Peyer's patch (tissue), 4 donors: ENCODE data around the gene P4HB. TPM values are rescaled to one million over a fixed set of nuclear protein-coding genes. Genes with fewer than 3 reads are reported as not detected.

Source experiments
- DNase-seq, 3 donors: peaks; one replicate each; pipeline ENCODE4 v3.0.0-alpha.2; 2017 to 2019
- H3K27ac ChIP-seq, 4 donors: fragments of 200-600 bp; sonication (generic); one replicate each; pipeline ENCODE4 v1.5.1; 2016 to 2019
- H3K27me3 ChIP-seq, 2 donors: fragments of 200-600 bp; sonication (generic); one replicate each; pipeline ENCODE4 v1.5.1; 2019
- H3K36me3 ChIP-seq, 3 donors: fragments of 200-600 bp; sonication (generic); one replicate each; pipeline ENCODE4 v1.5.1; 2016 to 2019
- H3K4me1 ChIP-seq, 4 donors: fragments of 200-600 bp; sonication (generic); one replicate each; pipeline ENCODE4 v1.5.1; 2016 to 2019
- H3K4me3 ChIP-seq, 4 donors: fragments of 200-600 bp; sonication (generic); 1 replicate in 3 of 4; 2 replicates in 1 of 4; pipeline ENCODE4 v1.5.1; 2016 to 2019; ENCODE audit warnings: mild to moderate bottlenecking in 1 of 4
- H3K9me3 ChIP-seq, 4 donors: fragments of 200-600 bp; sonication (generic); one replicate each; pipeline ENCODE4 v1.5.1; 2016 to 2019; ENCODE audit warnings: mild to moderate bottlenecking in 1 of 4
- POLR2A ChIP-seq, 2 donors: fragments of 450-650 bp; IDR thresholded peaks; one replicate each; pipeline ENCODE4 v1.5.1; 2017; ENCODE audit warnings: antibody characterized with exemption in 2 of 2, mild to moderate bottlenecking in 2 of 2, moderate library complexity in 2 of 2
- total RNA-seq, 4 donors: library from RNA; depleted of rRNA; stranded (reverse); fragments of >200 nt; gene quantifications; one replicate each; pipeline ENCODE4 v1.1.0, GENCODE V29; 2016
- TF ChIP-seq, protein P1 (sequence below), 6 experiments: fragments of 450-650 bp in 4 of 6; fragments of 200-600 bp in 2 of 6; sonication (generic) in 1 of 6; IDR thresholded peaks; one replicate each; pipeline ENCODE4 v1.5.1; 2017 to 2019; ENCODE audit warnings: antibody characterized with exemption in 6 of 6, mild to moderate bottlenecking in 3 of 6, moderate library complexity in 1 of 6

P4HB gene
- total RNA-seq, 4 donors from 2014 or later: 326 to 1,290 (median 1,196) TPM

- peaks cover 0 to 15% (median 8%) of the 10 kb centered on the region in 4 donors for H3K4me1 ChIP-seq
- H3K4me3 ChIP-seq: no peak overlapping the region
- TF ChIP-seq, protein P1, sequence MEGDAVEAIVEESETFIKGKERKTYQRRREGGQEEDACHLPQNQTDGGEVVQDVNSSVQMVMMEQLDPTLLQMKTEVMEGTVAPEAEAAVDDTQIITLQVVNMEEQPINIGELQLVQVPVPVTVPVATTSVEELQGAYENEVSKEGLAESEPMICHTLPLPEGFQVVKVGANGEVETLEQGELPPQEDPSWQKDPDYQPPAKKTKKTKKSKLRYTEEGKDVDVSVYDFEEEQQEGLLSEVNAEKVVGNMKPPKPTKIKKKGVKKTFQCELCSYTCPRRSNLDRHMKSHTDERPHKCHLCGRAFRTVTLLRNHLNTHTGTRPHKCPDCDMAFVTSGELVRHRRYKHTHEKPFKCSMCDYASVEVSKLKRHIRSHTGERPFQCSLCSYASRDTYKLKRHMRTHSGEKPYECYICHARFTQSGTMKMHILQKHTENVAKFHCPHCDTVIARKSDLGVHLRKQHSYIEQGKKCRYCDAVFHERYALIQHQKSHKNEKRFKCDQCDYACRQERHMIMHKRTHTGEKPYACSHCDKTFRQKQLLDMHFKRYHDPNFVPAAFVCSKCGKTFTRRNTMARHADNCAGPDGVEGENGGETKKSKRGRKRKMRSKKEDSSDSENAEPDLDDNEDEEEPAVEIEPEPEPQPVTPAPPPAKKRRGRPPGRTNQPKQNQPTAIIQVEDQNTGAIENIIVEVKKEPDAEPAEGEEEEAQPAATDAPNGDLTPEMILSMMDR (IDR thresholded peaks at IDR 0.05): no peak
- no peak for TF ChIP-seq POLR2A (IDR thresholded peaks at IDR 0.05)
- H3K9me3 ChIP-seq: no peaks in the 10 kb centered on the region
- H3K27ac ChIP-seq: no peak overlapping the region
- DNase-seq: no peak
- H3K27me3 ChIP-seq: no peaks in the 10 kb centered on the region
- H3K36me3 ChIP-seq: peaks cover 0 to 7% (median 0%) of the 10 kb centered on the region in 3 donors
These were observed 35.7 kb downstream of the P4HB start for GRCh38 chr17:81824595-81824994.

GRCh38 chr17:81823820-81824550 lies 36.4 kb downstream of the P4HB start:
- Histone ChIP-seq H3K27ac (no peak overlapping the region), H3K9me3 (no peaks in the 10 kb centered on the region), H3K4me3 (no peak overlapping the region), H3K27me3 (no peaks in the 10 kb centered on the region), H3K4me1 (peaks cover 0 to 15% (median 8%) of the 10 kb centered on the region in 4 donors), H3K36me3 (peaks cover 0 to 7% (median 0%) of the 10 kb centered on the region in 3 donors)
- no peak for DNase-seq
- TF ChIP-seq, protein P1 (IDR thresholded peaks at IDR 0.05): no peak
- TF ChIP-seq POLR2A (IDR thresholded peaks at IDR 0.05): no peak

GRCh38 chr17:81822996-81823819 lies 37.1 kb downstream of the P4HB start:
- no peak overlapping the region for H3K4me3 ChIP-seq
- TF ChIP-seq POLR2A (IDR thresholded peaks at IDR 0.05): no peak
- TF ChIP-seq, protein P1 (IDR thresholded peaks at IDR 0.05): no peak
- H3K27me3 ChIP-seq: no peaks in the 10 kb centered on the region
- no peaks in the 10 kb centered on the region for H3K9me3 ChIP-seq
- H3K27ac ChIP-seq: peak overlapping the region in 1 of 4 donors; percentile 92
- H3K4me1 ChIP-seq: peaks cover 0 to 15% (median 8%) of the 10 kb centered on the region in 4 donors
- DNase-seq: no peak
- H3K36me3 ChIP-seq: peaks cover 0 to 7% (median 0%) of the 10 kb centered on the region in 3 donors

DNA sequence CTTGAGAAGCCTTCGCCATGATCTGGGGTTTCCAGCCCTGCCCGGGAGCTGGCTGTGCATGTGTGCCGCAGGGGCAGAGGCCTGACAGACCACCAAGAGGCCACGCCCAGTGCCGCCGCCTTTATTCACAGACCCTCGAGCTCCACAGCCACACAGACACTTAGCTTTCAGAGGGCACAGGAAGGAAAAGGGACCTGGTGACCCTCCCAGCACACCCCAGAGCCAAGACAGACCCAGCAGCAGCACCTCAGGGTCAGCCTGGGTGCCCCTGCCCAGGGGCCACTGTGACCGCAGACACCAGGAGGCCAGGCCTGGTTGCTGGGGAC lies 38.1 kb downstream of the P4HB start:
- DNase-seq: no peak
- H3K4me1 ChIP-seq: peaks cover 0 to 15% (median 8%) of the 10 kb centered on the region in 4 donors

GRCh38 chr17:81821603-81822311 lies 38.6 kb downstream of the P4HB start:
- Histone ChIP-seq H3K4me3 (peak overlapping the region in 1 of 4 donors; percentile 18), H3K9me3 (no peaks in the 10 kb centered on the region), H3K4me1 (peaks cover 0 to 15% (median 8%) of the 10 kb centered on the region in 4 donors), H3K27me3 (no peaks in the 10 kb centered on the region), H3K27ac (peak overlapping the region; percentile 31 to 92 (median 78)), H3K36me3 (peaks cover 0 to 7% (median 0%) of the 10 kb centered on the region in 3 donors)
- TF ChIP-seq, protein P1 (IDR thresholded peaks at IDR 0.05): peak in 4 of 6 experiments; percentile 40 to 89 (median 86)
- peak in 1 of 2 donors; percentile 25 for TF ChIP-seq POLR2A (IDR thresholded peaks at IDR 0.05)
- peak; percentile 21 to 95 (median 92) for DNase-seq

More for the DNA sequence above, 38.1 kb downstream of the P4HB start:
- Histone ChIP-seq H3K4me3 (no peak overlapping the region), H3K27ac (peak overlapping the region; percentile 31 to 92 (median 78)), H3K27me3 (no peaks in the 10 kb centered on the region), H3K9me3 (no peaks in the 10 kb centered on the region), H3K36me3 (peaks cover 0 to 7% (median 0%) of the 10 kb centered on the region in 3 donors)
- TF ChIP-seq POLR2A (IDR thresholded peaks at IDR 0.05): no peak
- TF ChIP-seq, protein P1 (IDR thresholded peaks at IDR 0.05): no peak
